Nephron progenitor cell (in vitro differentiated cells): ENCODE measurements around the gene MXRA8.
"Not testable (repeated sequence)": the region's sequence is repeated elsewhere in the genome, so short reads cannot be mapped to it uniquely, and the experiment has no call there.

ENCODE experiments used
- DNase-seq: peaks from one replicate; pipeline ENCODE4 v3.0.0; 2021
- H3K27ac Mint-ChIP-seq: 2 replicates; pipeline ENCODE4 v1.8.0; 2021; ENCODE audit warnings: mild to moderate bottlenecking, moderate library complexity, mixed read lengths
- H3K27me3 Mint-ChIP-seq: 2 replicates; pipeline ENCODE4 v1.8.0; 2021; ENCODE audit warnings: mild to moderate bottlenecking, low read depth, mixed read lengths; ENCODE audit not compliant: poor library complexity
- H3K36me3 Mint-ChIP-seq: 2 replicates; pipeline ENCODE4 v1.8.0; 2021; ENCODE audit warnings: low read depth, mixed read lengths
- H3K4me1 Mint-ChIP-seq: 2 replicates; pipeline ENCODE4 v1.8.0; 2021; ENCODE audit warnings: mixed read lengths
- H3K4me3 Mint-ChIP-seq: 2 replicates; pipeline ENCODE4 v1.8.0; 2021; ENCODE audit warnings: mild to moderate bottlenecking, moderate library complexity, mixed read lengths
- H3K9me3 Mint-ChIP-seq: 2 replicates; pipeline ENCODE4 v1.8.0; 2021; ENCODE audit warnings: mild to moderate bottlenecking, moderate library complexity, mixed read lengths
- CTCF ChIP-seq: fragments of 200-600 bp; sonication (generic); IDR thresholded peaks from 2 replicates; pipeline ENCODE4 v1.5.0; 2021; ENCODE audit warnings: antibody characterized with exemption

The MXRA8 gene

GRCh38 chr1:1320666-1321448 is 37.5 kb downstream of the MXRA8 start:
- peaks cover 16% of the 10 kb centered on the region for H3K36me3 Mint-ChIP-seq
- H3K4me1 Mint-ChIP-seq = peaks cover 51% of the 10 kb centered on the region
- H3K27me3 Mint-ChIP-seq = peaks cover 11% of the 10 kb centered on the region
- no peak for TF ChIP-seq CTCF
- no peak overlapping the region for H3K27ac Mint-ChIP-seq
- no peak overlapping the region for H3K4me3 Mint-ChIP-seq
- H3K9me3 Mint-ChIP-seq = no peaks in the 10 kb centered on the region
- no peak for DNase-seq

DNA sequence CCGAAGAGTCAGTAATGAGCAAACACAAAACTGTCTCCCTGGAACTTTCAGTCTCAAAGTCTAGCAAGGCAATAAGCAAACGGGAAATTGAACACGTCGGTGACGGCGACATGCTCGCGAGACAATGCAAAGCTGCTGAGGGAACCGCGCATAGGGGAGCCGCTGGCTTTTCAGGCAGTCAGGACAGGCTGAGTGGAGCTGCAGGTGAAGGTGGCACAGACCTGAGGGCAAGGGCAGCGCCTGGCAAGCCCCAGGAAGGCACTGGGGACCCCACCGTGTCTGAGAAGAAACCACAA is 38.8 kb downstream of the MXRA8 start:
- H3K9me3 Mint-ChIP-seq = no peaks in the 10 kb centered on the region
- TF ChIP-seq CTCF = no peak
- no peak overlapping the region for H3K4me3 Mint-ChIP-seq
- peak overlapping the region; percentile 78 for H3K27ac Mint-ChIP-seq
- peaks cover 63% of the 10 kb centered on the region for H3K4me1 Mint-ChIP-seq
- peaks cover 11% of the 10 kb centered on the region for H3K27me3 Mint-ChIP-seq
- H3K36me3 Mint-ChIP-seq = peaks cover 20% of the 10 kb centered on the region
- DNase-seq = no peak

GRCh38 chr1:1318777-1319645 is 39.3 kb downstream of the MXRA8 start:
- Mint-ChIP-seq H3K36me3 (peaks cover 20% of the 10 kb centered on the region), H3K4me3 (no peak overlapping the region), H3K4me1 (peaks cover 63% of the 10 kb centered on the region), H3K27me3 (peaks cover 11% of the 10 kb centered on the region), H3K27ac (peak overlapping the region; percentile 78), H3K9me3 (no peaks in the 10 kb centered on the region)
- DNase-seq = no peak
- no peak for TF ChIP-seq CTCF

- Mint-ChIP-seq H3K27ac (no peak overlapping the region), H3K4me1 (peaks cover 56% of the 10 kb centered on the region), H3K9me3 (no peaks in the 10 kb centered on the region), H3K4me3 (no peak overlapping the region), H3K36me3 (peaks cover 26% of the 10 kb centered on the region), H3K27me3 (peaks cover 8% of the 10 kb centered on the region)
- no peak for DNase-seq
- TF ChIP-seq CTCF = no peak
Measured at GRCh38 chr1:1318131-1318652, 40.2 kb downstream of the MXRA8 start.

DNA sequence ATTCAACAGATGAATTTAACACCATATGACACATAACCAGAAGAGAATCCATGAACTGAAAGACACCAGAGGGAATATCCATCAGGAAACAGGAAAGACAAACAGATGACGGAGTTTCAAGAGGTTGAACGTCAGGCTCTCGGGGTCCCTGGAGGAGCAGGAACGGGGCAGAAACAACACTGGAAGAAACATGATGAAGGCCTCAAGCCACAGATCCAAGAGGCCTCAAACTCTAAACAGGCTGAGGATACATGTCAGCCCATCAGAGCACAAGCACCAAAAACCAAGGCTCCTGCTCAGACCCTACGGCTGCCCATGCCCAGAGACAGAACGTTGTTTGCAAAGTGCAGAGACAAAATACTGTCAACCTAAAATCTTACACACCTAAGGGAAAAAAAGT is 40.9 kb downstream of the MXRA8 start:
- no peak overlapping the region for H3K4me3 Mint-ChIP-seq

GRCh38 chr1:1316199-1316598 is 42.2 kb downstream of the MXRA8 start:
- Mint-ChIP-seq H3K27ac (peak overlapping the region; percentile 79), H3K4me1 (peaks cover 43% of the 10 kb centered on the region), H3K36me3 (peaks cover 26% of the 10 kb centered on the region)
- not testable (repeated sequence) for H3K9me3 Mint-ChIP-seq, H3K27me3 Mint-ChIP-seq, H3K4me3 Mint-ChIP-seq, DNase-seq

More for the DNA sequence above, 40.9 kb downstream of the MXRA8 start:
- H3K4me1 Mint-ChIP-seq = peaks cover 48% of the 10 kb centered on the region
- no peak for TF ChIP-seq CTCF
- peak overlapping the region; percentile 70 for H3K27ac Mint-ChIP-seq
- H3K9me3 Mint-ChIP-seq = no peaks in the 10 kb centered on the region
- peaks cover 26% of the 10 kb centered on the region for H3K36me3 Mint-ChIP-seq
- peaks cover 4% of the 10 kb centered on the region for H3K27me3 Mint-ChIP-seq
- no peak for DNase-seq
